Activated CD8-positive, alpha-beta memory T cell treated with anti-CD3 and anti-CD28 coated beads, Interleukin-2, amount 50 U/mL, for 1 hour (primary cell): ENCODE measurements around the gene TMEM179.
"Not testable (repeated sequence)": the region's sequence is repeated elsewhere in the genome, so short reads cannot be mapped to it uniquely, and the experiment has no call there.

Experiments
- DNase-seq: peaks from one replicate; pipeline ENCODE4 v3.0.0-alpha.2; 2020; ENCODE audit errors: extremely low read depth

Gene TMEM179

GRCh38 chr14:104604458-104605449 lies at the start of gene TMEM179:
Gene TMEM179, minus strand, starts transcription at chr14:104604772. Its CDS starts 31 bp downstream, at chr14:104604741.
- DNase-seq: no peak

GRCh38 chr14:104654119-104654518 lies 49.5 kb upstream of the TMEM179 start:
- no peak for DNase-seq

GRCh38 chr14:104653130-104653920 lies 48.8 kb upstream of the TMEM179 start:
- not testable (repeated sequence) for DNase-seq

- DNase-seq: no peak
Measured at GRCh38 chr14:104652386-104652785, 47.8 kb upstream of the TMEM179 start.

GRCh38 chr14:104651876-104652260 lies 47.3 kb upstream of the TMEM179 start:
- DNase-seq: no peak

- no peak for DNase-seq
Measured at GRCh38 chr14:104650981-104651875, 46.7 kb upstream of the TMEM179 start.

GRCh38 chr14:104650057-104650980 lies 45.7 kb upstream of the TMEM179 start:
- DNase-seq: no peak

- no peak for DNase-seq
Measured at GRCh38 chr14:104647467-104648043, 43.0 kb upstream of the TMEM179 start.

GRCh38 chr14:104644656-104645378 lies 40.2 kb upstream of the TMEM179 start:
- no peak for DNase-seq

GRCh38 chr14:104644091-104644635 lies 39.6 kb upstream of the TMEM179 start:
- DNase-seq: no peak

GRCh38 chr14:104643306-104643705 lies 38.7 kb upstream of the TMEM179 start:
- no peak for DNase-seq

GRCh38 chr14:104642540-104642868 lies 37.9 kb upstream of the TMEM179 start:
- DNase-seq: no peak

GRCh38 chr14:104641753-104642539 lies 37.4 kb upstream of the TMEM179 start:
- DNase-seq: no peak

GRCh38 chr14:104640681-104641080 lies 36.1 kb upstream of the TMEM179 start:
- DNase-seq: no peak

- DNase-seq: no peak
Measured at GRCh38 chr14:104639885-104640548, 35.4 kb upstream of the TMEM179 start.

- no peak for DNase-seq
Measured at GRCh38 chr14:104639471-104639870, 34.9 kb upstream of the TMEM179 start.

GRCh38 chr14:104638927-104639450 lies 34.4 kb upstream of the TMEM179 start:
- DNase-seq: no peak

GRCh38 chr14:104638190-104638589 lies 33.6 kb upstream of the TMEM179 start:
- no peak for DNase-seq
